Adrenal gland (tissue), 19 donors: Measurements from ENCODE around the gene CIAPIN1. TPM values are rescaled to one million over a fixed set of nuclear protein-coding genes. Genes with fewer than 3 reads are reported as not detected.

ENCODE experiments used
- DNase-seq, 7 donors: peaks; one replicate each; pipeline ENCODE4 v3.0.0-alpha.2; 2019 to 2020
- H3K27ac ChIP-seq, 5 donors: fragments of 200-600 bp; sonication (generic) in 4 of 5; 1 replicate in 3 of 5; 2 replicates in 2 of 5; pipeline versions ENCODE4 v1.5.1 to v1.8.0; 2016 to 2020; ENCODE audit warnings: mild to moderate bottlenecking in 1 of 5
- H3K27me3 ChIP-seq: fragments of 200-600 bp; 2 replicates; pipeline ENCODE4 v1.8.0; 2021
- H3K36me3 ChIP-seq, 2 donors: fragments of 200-600 bp; replicated peaks in 1 of 2; 1 replicate in 1 of 2; 2 replicates in 1 of 2; pipeline versions ENCODE4 v1.5.1 to v1.8.0; 2018 to 2022
- H3K4me1 ChIP-seq, 2 donors: fragments of 200-600 bp; replicated peaks in 1 of 2; 1 replicate in 1 of 2; 2 replicates in 1 of 2; pipeline versions ENCODE4 v1.5.1 to v1.8.0; 2018 to 2021
- H3K4me3 ChIP-seq, 4 donors: fragments of 200-600 bp; sonication (generic) in 3 of 4; one replicate each; pipeline ENCODE4 v1.5.1; 2016 to 2018
- H3K9me3 ChIP-seq, 3 donors: fragments of 200-600 bp; sonication (generic) in 1 of 3; replicated peaks in 1 of 3; 1 replicate in 2 of 3; 2 replicates in 1 of 3; pipeline versions ENCODE4 v1.5.1 to v1.8.0; 2016 to 2021
- CTCF ChIP-seq, 6 experiments: fragments of 450-650 bp in 4 of 6; fragments of 200-600 bp in 2 of 6; sonication (generic) in 1 of 6; IDR thresholded peaks; 1 replicate in 5 of 6; 2 replicates in 1 of 6; pipeline versions ENCODE4 v1.5.1 to v1.8.0; 2016 to 2021; ENCODE audit warnings: antibody characterized with exemption in 6 of 6, mild to moderate bottlenecking in 2 of 6, moderate library complexity in 1 of 6
- POLR2A ChIP-seq, 2 donors: fragments of 450-650 bp; IDR thresholded peaks; one replicate each; pipeline ENCODE4 v1.6.1; 2017; ENCODE audit warnings: antibody characterized with exemption in 2 of 2, mild to moderate bottlenecking in 2 of 2, moderate library complexity in 1 of 2
- WGBS, 4 donors: extraction: QIAGEN DNeasy Blood & Tissue Kit in 2 of 4; methylation state at CpG; one replicate each; pipeline versions ENCODE4 v1.1.5 to v1.1.7; 2013 to 2017; 5-methylcytosine and 5-hydroxymethylcytosine counted together
- intact Hi-C, 2 donors: fragments of 100-400 bp; cut with DNase I; formaldehyde crosslinking; loops; one replicate each; pipeline versions ENCODE4 v1.14.1 to v1.15.0; 2022 to 2023
- long read RNA-seq, 10 donors: library from polyadenylated mRNA in 3 of 10; unstranded in 2 of 10; stranded (forward) in 1 of 10; transcript quantifications; one replicate each; pipeline ENCODE4 v2.0.0 and lab custom pipeline, GENCODE V29; 2021 to 2026
- polyA plus RNA-seq, 3 donors: library from polyadenylated mRNA; stranded (reverse); fragments of 200-250 nt in 2 of 3; fragments of 350-450 nt in 1 of 3; fragmentation: Illumina TruSeq in 1 of 3; extraction: RNeasy Lipid Tissue Mini Kit (QIAGEN cat#74804) in 1 of 3; gene quantifications; one replicate each; pipeline ENCODE4 v1.2.3, GENCODE V29; 2013 to 2014
- total RNA-seq, 9 donors: library from RNA; depleted of rRNA in 4 of 9; stranded (reverse); fragments of >200 nt in 4 of 9; fragments of 120-200 nt in 1 of 9; fragmentation: NEBNext Ultra II Directional in 1 of 9; extraction: Animal tissue kit (Norgen Biotek cat#: 25700) in 1 of 9; gene quantifications; one replicate each; pipeline versions ENCODE4 v1.1.0 to v1.2.4, GENCODE V29; 2013 to 2023
- donor health status: healthy with polysubstance abuse.
- donor health status: Bipolar disorder and iron deficiency.
- donor health status: DM: yes; HTN: yes; CAD: no.
- donor health status: DM: no; HTN: no; CAD: no.
- donor health status: DM: no; HTN: no; CAD: no.
- donor health status: DM: yes; HTN: yes; CAD: no.

The CIAPIN1 gene
- total RNA-seq (100 to 1,000 TPM in 2 of 9 donors, 10 to 100 TPM in 7; 33.3 to 155 (median 51.6) TPM), polyA plus RNA-seq (10 to 100 TPM; 15.8 to 91.9 (median 25.9) TPM)
- long read RNA-seq, donor 1, transcript CIAPIN1-201 (9 exons, 2,182 nt) = major isoform, 27 of 47 reads
- long read RNA-seq, donor 1, partial matches to known transcripts = 12 of 47 reads
- long read RNA-seq, donor 1, other reads (novel, unspliced or antisense) = 0 of 47 reads
- long read RNA-seq, donor 2, transcript CIAPIN1-201 (9 exons, 2,182 nt) = major isoform, 19 of 22 reads
- long read RNA-seq, donor 2, partial matches to known transcripts = 0 of 22 reads
- long read RNA-seq, donor 2, other reads (novel, unspliced or antisense) = 0 of 22 reads
- long read RNA-seq, donor 3, transcript CIAPIN1-201 (9 exons, 2,182 nt) = major isoform, 28 of 34 reads
- long read RNA-seq, donor 3, partial matches to known transcripts = 5 of 34 reads
- long read RNA-seq, donor 3, other reads (novel, unspliced or antisense) = 0 of 34 reads
- long read RNA-seq, donor 4, transcript CIAPIN1-209 (9 exons, 2,016 nt) = minor isoform, 6 of 54 reads
- long read RNA-seq, donor 4, transcript CIAPIN1-201 (9 exons, 2,182 nt) = major isoform, 39 of 54 reads
- long read RNA-seq, donor 4, partial matches to known transcripts = 4 of 54 reads
- long read RNA-seq, donor 4, other reads (novel, unspliced or antisense) = 4 of 54 reads
- long read RNA-seq, donor 5, transcript CIAPIN1-201 (9 exons, 2,182 nt) = major isoform, 80 of 113 reads
- long read RNA-seq, donor 5, transcript CIAPIN1-209 (9 exons, 2,016 nt) = minor isoform, 10 of 113 reads
- long read RNA-seq, donor 5, transcript CIAPIN1-213 (8 exons, 1,559 nt) = minor isoform, 8 of 113 reads
- long read RNA-seq, donor 5, partial matches to known transcripts = 4 of 113 reads
- long read RNA-seq, donor 5, other reads (novel, unspliced or antisense) = 11 of 113 reads
- long read RNA-seq, donor 6, transcript CIAPIN1-209 (9 exons, 2,016 nt) = minor isoform, 6 of 36 reads
- long read RNA-seq, donor 6, transcript CIAPIN1-201 (9 exons, 2,182 nt) = major isoform, 24 of 36 reads
- long read RNA-seq, donor 6, partial matches to known transcripts = 2 of 36 reads
- long read RNA-seq, donor 6, other reads (novel, unspliced or antisense) = 2 of 36 reads
- long read RNA-seq, donor 7, transcript CIAPIN1-201 (9 exons, 2,182 nt) = major isoform, 9 of 20 reads
- long read RNA-seq, donor 7, transcript CIAPIN1-209 (9 exons, 2,016 nt) = minor isoform, 5 of 20 reads
- long read RNA-seq, donor 7, partial matches to known transcripts = 5 of 20 reads
- long read RNA-seq, donor 7, other reads (novel, unspliced or antisense) = 0 of 20 reads
- long read RNA-seq, donor 8, transcript CIAPIN1-201 (9 exons, 2,182 nt) = major isoform, 37 of 57 reads
- long read RNA-seq, donor 8, partial matches to known transcripts = 10 of 57 reads
- long read RNA-seq, donor 8, other reads (novel, unspliced or antisense) = 0 of 57 reads
- long read RNA-seq, donor 9, transcript CIAPIN1-201 (9 exons, 2,182 nt) = major isoform, 18 of 24 reads
- long read RNA-seq, donor 9, partial matches to known transcripts = 5 of 24 reads
- long read RNA-seq, donor 9, other reads (novel, unspliced or antisense) = 0 of 24 reads
- long read RNA-seq, donor 10, transcript CIAPIN1-201 (9 exons, 2,182 nt) = major isoform, 14 of 518 reads
- long read RNA-seq, donor 10, partial matches to known transcripts = 389 of 518 reads
- long read RNA-seq, donor 10, other reads (novel, unspliced or antisense) = 109 of 518 reads

- Histone ChIP-seq H3K36me3 (peaks cover 0 to 13% of the 10 kb centered on the region in 2 donors), H3K27ac (peak within 1 kb of the TSS; percentile 79 to 96 (median 85)), H3K4me1 (peaks cover 9 to 30% of the 10 kb centered on the region in 2 donors), H3K27me3 (no peaks in the 10 kb centered on the region), H3K9me3 (no peaks in the 10 kb centered on the region), H3K4me3 (peak within 1 kb of the TSS; percentile 48 to 100 (median 90))
- TF ChIP-seq POLR2A (IDR thresholded peaks at IDR 0.05) (peak; percentile 78 to 89), CTCF (IDR thresholded peaks at IDR 0.05) (no peak)
- intact Hi-C loops = no loop called here
- DNase-seq = peak; percentile 93 to 97 (median 95)
- 0 to 1% (median 0%) methylated on average over 28 to 68 of the region's 68 CpGs for WGBS, 4 donors
Observed at GRCh38 chr16:57447186-57447962, at the start of gene CIAPIN1, which contains the start of gene COQ9. TSS of gene CIAPIN1 (minus strand) at chr16:57447385. CDS start at chr16:57440928, 6,457 bp downstream. TSS of gene COQ9 (plus strand) at chr16:57447479. CDS start at chr16:57447506, 27 bp downstream.

DNA sequence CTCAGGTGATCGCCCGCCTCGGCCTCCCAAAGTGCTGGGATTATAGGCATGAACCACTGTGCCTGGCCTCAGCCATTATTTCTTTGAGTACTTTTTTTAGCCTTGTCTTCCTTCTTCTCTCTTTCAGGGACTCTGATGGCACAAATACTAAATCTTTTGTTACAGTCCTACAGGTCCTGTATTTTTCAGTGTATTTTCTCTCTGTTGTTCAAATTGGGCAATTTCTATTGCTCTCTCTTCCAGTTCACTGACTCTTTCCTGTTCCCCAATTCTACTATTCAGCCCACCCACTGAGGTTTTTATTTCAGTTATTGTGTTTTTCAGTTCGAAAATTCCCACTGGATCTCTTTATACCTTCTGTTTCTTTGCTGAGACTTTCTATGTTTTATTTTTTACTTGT, 46.6 kb upstream of the CIAPIN1 start:
- WGBS, 4 donors = 86 to 92% (median 90%) methylated on average over 4 of the region's 4 CpGs
- Histone ChIP-seq H3K27ac (no peak overlapping the region), H3K4me3 (no peak overlapping the region), H3K36me3 (no peaks in the 10 kb centered on the region), H3K4me1 (no peaks in the 10 kb centered on the region), H3K27me3 (no peaks in the 10 kb centered on the region), H3K9me3 (no peaks in the 10 kb centered on the region)
- DNase-seq = no peak
- no peak for TF ChIP-seq POLR2A (IDR thresholded peaks at IDR 0.05)
- intact Hi-C loops = no loop called here

DNA sequence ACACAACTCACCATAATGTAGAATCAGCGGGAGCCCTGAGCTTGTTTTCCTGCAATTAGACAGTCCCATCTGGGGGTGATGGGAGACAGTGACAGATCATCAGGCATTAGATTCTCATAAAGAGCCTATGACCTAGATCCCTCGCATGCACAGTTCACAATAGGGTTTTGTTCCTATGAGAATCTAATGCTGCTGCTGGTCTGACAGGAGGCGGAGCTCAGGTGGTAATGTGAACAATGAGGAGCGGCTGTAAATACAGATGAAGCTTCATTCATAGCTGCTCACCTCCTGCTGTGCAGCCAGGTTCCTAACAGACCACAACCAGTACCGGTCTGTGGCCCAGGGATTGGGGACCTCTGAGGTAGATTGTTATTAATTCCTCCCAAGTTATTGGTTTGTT, 42.0 kb upstream of the CIAPIN1 start:
- intact Hi-C loops = no loop called here
- no peaks in the 10 kb centered on the region for H3K27me3 ChIP-seq
- H3K4me1 ChIP-seq = peaks cover 4 to 20% of the 10 kb centered on the region in 2 donors
- no peak for DNase-seq
- H3K36me3 ChIP-seq = no peaks in the 10 kb centered on the region
- TF ChIP-seq CTCF (IDR thresholded peaks at IDR 0.05) (no peak), POLR2A (IDR thresholded peaks at IDR 0.05) (no peak)
- no peak overlapping the region for H3K27ac ChIP-seq
- no peaks in the 10 kb centered on the region for H3K9me3 ChIP-seq
- no peak overlapping the region for H3K4me3 ChIP-seq
- WGBS, 4 donors = 91 to 100% (median 97%) methylated on average over 4 to 5 of the region's 5 CpGs
